ENCODE data around the gene RASGEF1C.

The RASGEF1C gene

GRCh38 chr5:180112181-180112861, 96.7 kb downstream of the RASGEF1C start:
- no peaks in the 10 kb centered on the region for H3K4me1 ChIP-seq
- TF ChIP-seq, protein P1, sequence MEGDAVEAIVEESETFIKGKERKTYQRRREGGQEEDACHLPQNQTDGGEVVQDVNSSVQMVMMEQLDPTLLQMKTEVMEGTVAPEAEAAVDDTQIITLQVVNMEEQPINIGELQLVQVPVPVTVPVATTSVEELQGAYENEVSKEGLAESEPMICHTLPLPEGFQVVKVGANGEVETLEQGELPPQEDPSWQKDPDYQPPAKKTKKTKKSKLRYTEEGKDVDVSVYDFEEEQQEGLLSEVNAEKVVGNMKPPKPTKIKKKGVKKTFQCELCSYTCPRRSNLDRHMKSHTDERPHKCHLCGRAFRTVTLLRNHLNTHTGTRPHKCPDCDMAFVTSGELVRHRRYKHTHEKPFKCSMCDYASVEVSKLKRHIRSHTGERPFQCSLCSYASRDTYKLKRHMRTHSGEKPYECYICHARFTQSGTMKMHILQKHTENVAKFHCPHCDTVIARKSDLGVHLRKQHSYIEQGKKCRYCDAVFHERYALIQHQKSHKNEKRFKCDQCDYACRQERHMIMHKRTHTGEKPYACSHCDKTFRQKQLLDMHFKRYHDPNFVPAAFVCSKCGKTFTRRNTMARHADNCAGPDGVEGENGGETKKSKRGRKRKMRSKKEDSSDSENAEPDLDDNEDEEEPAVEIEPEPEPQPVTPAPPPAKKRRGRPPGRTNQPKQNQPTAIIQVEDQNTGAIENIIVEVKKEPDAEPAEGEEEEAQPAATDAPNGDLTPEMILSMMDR (IDR thresholded peaks at IDR 0.05): no peak

GRCh38 chr5:180111273-180112002, 97.6 kb downstream of the RASGEF1C start:
- DNase-seq: no peak
- intact Hi-C loops (cut with DNase I; ENCODE audit: low total_unique reads): no loop called here
- no peak overlapping the region for H3K27ac ChIP-seq
- TF ChIP-seq, protein P1 (IDR thresholded peaks at IDR 0.05): no peak
- H3K36me3 ChIP-seq: no peaks in the 10 kb centered on the region
- H3K9me3 ChIP-seq: peaks cover 3 to 22% (median 16%) of the 10 kb centered on the region in 3 donors
- no peak overlapping the region for H3K4me3 ChIP-seq
- H3K27me3 ChIP-seq: peaks cover 0 to 13% of the 10 kb centered on the region in 2 donors
- no peaks in the 10 kb centered on the region for H3K4me1 ChIP-seq

More at GRCh38 chr5:180112181-180112861, 96.7 kb downstream of the RASGEF1C start:
- peaks cover 0 to 13% of the 10 kb centered on the region in 2 donors for H3K27me3 ChIP-seq
- H3K27ac ChIP-seq: no peak overlapping the region
- intact Hi-C loops (cut with DNase I; ENCODE audit: low total_unique reads): no loop called here
- no peak overlapping the region for H3K4me3 ChIP-seq
- peaks cover 0 to 13% (median 10%) of the 10 kb centered on the region in 3 donors for H3K9me3 ChIP-seq
- DNase-seq: peak in 1 of 2 donors; percentile 37
- no peaks in the 10 kb centered on the region for H3K36me3 ChIP-seq

GRCh38 chr5:180109920-180110319, 99.1 kb downstream of the RASGEF1C start:
- peak in 1 of 2 donors; percentile 23 for DNase-seq
- intact Hi-C loops (cut with DNase I; ENCODE audit: low total_unique reads): no loop called here
- Histone ChIP-seq H3K4me3 (no peak overlapping the region), H3K27ac (no peak overlapping the region), H3K4me1 (no peaks in the 10 kb centered on the region), H3K36me3 (no peaks in the 10 kb centered on the region), H3K9me3 (peaks cover 3 to 25% (median 16%) of the 10 kb centered on the region in 3 donors), H3K27me3 (peaks cover 0 to 13% of the 10 kb centered on the region in 2 donors)
- TF ChIP-seq, protein P1 (IDR thresholded peaks at IDR 0.05): no peak

DNA sequence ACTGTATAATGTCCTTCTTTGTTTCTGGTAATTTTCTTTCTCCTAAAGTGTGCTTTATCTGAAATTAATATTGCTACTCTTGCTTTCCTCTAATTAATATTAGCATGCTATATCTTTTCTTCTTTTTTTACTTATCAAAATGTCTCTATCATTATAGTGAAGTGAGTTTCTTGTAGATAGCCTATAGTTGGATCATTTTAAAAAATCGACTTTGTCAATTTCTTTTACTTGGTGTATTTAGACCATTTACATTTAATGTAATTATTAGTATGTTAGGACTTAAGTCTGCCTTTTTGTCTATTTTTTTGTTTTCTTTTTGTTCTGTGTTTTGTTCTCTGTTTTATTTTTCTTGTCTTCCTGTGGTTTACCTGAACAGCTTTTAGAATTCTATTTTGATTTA, 102.0 kb downstream of the RASGEF1C start:
- DNase-seq: no peak
- Histone ChIP-seq H3K4me3 (no peak overlapping the region), H3K36me3 (no peaks in the 10 kb centered on the region), H3K4me1 (no peaks in the 10 kb centered on the region), H3K9me3 (peaks cover 3 to 25% (median 16%) of the 10 kb centered on the region in 3 donors), H3K27me3 (peaks cover 0 to 8% of the 10 kb centered on the region in 2 donors), H3K27ac (no peak overlapping the region)
- TF ChIP-seq, protein P1 (IDR thresholded peaks at IDR 0.05): no peak
- intact Hi-C loops (cut with DNase I; ENCODE audit: low total_unique reads): no loop called here

- TF ChIP-seq, protein P1 (IDR thresholded peaks at IDR 0.05): no peak
- H3K27ac ChIP-seq: no peak overlapping the region
- intact Hi-C loops (cut with DNase I; ENCODE audit: low total_unique reads): no loop called here
- H3K36me3 ChIP-seq: no peaks in the 10 kb centered on the region
- no peak for DNase-seq
- no peaks in the 10 kb centered on the region for H3K4me1 ChIP-seq
- H3K27me3 ChIP-seq: peaks cover 0 to 12% of the 10 kb centered on the region in 2 donors
- no peak overlapping the region for H3K4me3 ChIP-seq
- H3K9me3 ChIP-seq: peaks cover 3 to 25% (median 16%) of the 10 kb centered on the region in 3 donors
These were observed 103.1 kb downstream of the RASGEF1C start for GRCh38 chr5:180105827-180106312.

Data from tibial artery (tissue), 4 donors.